Measurements from ENCODE around the gene PHC3. TPM values are rescaled to one million over a fixed set of nuclear protein-coding genes. Genes with fewer than 3 reads are reported as not detected.
"Not testable (repeated sequence)": the region's sequence is repeated elsewhere in the genome, so short reads cannot be mapped to it uniquely, and the experiment has no call there.

Gene PHC3
- 100 to 1,000 TPM in 1 of 6 donors, 10 to 100 TPM in 5; 17.8 to 113 (median 60.1) TPM for polyA plus RNA-seq (ENCODE audit: low read depth in 6 of 6)

GRCh38 chr3:170180908-170181885, at the start of gene PHC3:
Gene PHC3, minus strand, starts transcription at chr3:170181733. Its CDS starts 18 bp downstream, at chr3:170181715.
- H3K27ac Mint-ChIP-seq, result peak within 1 kb of the TSS; percentile 98 to 100 (median 99)
- H3K9me3 Mint-ChIP-seq, result no peaks in the 10 kb centered on the region
- no peaks in the 10 kb centered on the region for H3K27me3 Mint-ChIP-seq
- H3K36me3 Mint-ChIP-seq, result peaks cover 0 to 8% of the 10 kb centered on the region in 2 donors
- H3K4me3 Mint-ChIP-seq, result peak within 1 kb of the TSS; percentile 90 to 100 (median 99)
- ATAC-seq (ENCODE audit: low read depth in 2 of 2) (peak; percentile 78 to 84), DNase-seq (peak; percentile 91)
- peaks cover 21 to 32% (median 22%) of the 10 kb centered on the region in 3 donors for H3K4me1 Mint-ChIP-seq

- Mint-ChIP-seq H3K9me3 (no peaks in the 10 kb centered on the region), H3K27ac (no peak overlapping the region), H3K36me3 (no peaks in the 10 kb centered on the region)
These were observed 46.7 kb upstream of the PHC3 start for GRCh38 chr3:170228093-170228766.

GRCh38 chr3:170226426-170226960, 45.0 kb upstream of the PHC3 start:
- H3K4me3 Mint-ChIP-seq, result no peak overlapping the region

More at GRCh38 chr3:170228093-170228766, 46.7 kb upstream of the PHC3 start:
- no peak for DNase-seq
- Mint-ChIP-seq H3K4me1 (peaks cover 2 to 14% (median 14%) of the 10 kb centered on the region in 3 donors), H3K4me3 (no peak overlapping the region), H3K27me3 (no peaks in the 10 kb centered on the region)
- ATAC-seq (ENCODE audit: low read depth in 2 of 2), result no peak

GRCh38 chr3:170225166-170225565, 43.6 kb upstream of the PHC3 start:
- Mint-ChIP-seq H3K27me3 (no peaks in the 10 kb centered on the region), H3K4me3 (peak overlapping the region in 1 of 8 donors; percentile 71), H3K9me3 (no peaks in the 10 kb centered on the region), H3K27ac (no peak overlapping the region), H3K4me1 (peaks cover 5 to 14% (median 14%) of the 10 kb centered on the region in 3 donors), H3K36me3 (no peaks in the 10 kb centered on the region)
- ATAC-seq (ENCODE audit: low read depth in 2 of 2), result no peak
- no peak for DNase-seq

More at GRCh38 chr3:170226426-170226960, 45.0 kb upstream of the PHC3 start:
- Mint-ChIP-seq H3K9me3 (no peaks in the 10 kb centered on the region), H3K27me3 (no peaks in the 10 kb centered on the region), H3K27ac (no peak overlapping the region), H3K36me3 (no peaks in the 10 kb centered on the region), H3K4me1 (peaks cover 5 to 14% (median 14%) of the 10 kb centered on the region in 3 donors)
- DNase-seq (no peak), ATAC-seq (ENCODE audit: low read depth in 2 of 2) (no peak)

- no peaks in the 10 kb centered on the region for H3K36me3 Mint-ChIP-seq
- peak overlapping the region in 3 of 6 donors; percentile 4 to 77 (median 48) for H3K27ac Mint-ChIP-seq
- peak; percentile 6 for DNase-seq
These were observed 41.4 kb upstream of the PHC3 start for GRCh38 chr3:170222647-170223541.

GRCh38 chr3:170221924-170222646, 40.6 kb upstream of the PHC3 start, which contains the start of gene PRKCI:
Gene PRKCI, plus strand, starts transcription at chr3:170222424. Its CDS starts 246 bp downstream, at chr3:170222670.
- DNase-seq, result peak; percentile 52
- Mint-ChIP-seq H3K27me3 (no peaks in the 10 kb centered on the region), H3K4me1 (peaks cover 5 to 14% (median 14%) of the 10 kb centered on the region in 3 donors), H3K4me3 (peak within 1 kb of the TSS; percentile 84 to 97 (median 95)), H3K27ac (peak within 1 kb of the TSS; percentile 4 to 93 (median 62)), H3K36me3 (no peaks in the 10 kb centered on the region), H3K9me3 (no peaks in the 10 kb centered on the region)
- peak; percentile 85 to 90 for ATAC-seq (ENCODE audit: low read depth in 2 of 2)

More at GRCh38 chr3:170222647-170223541, 41.4 kb upstream of the PHC3 start:
- peak; percentile 42 for ATAC-seq (ENCODE audit: low read depth in 2 of 2)
- Mint-ChIP-seq H3K9me3 (no peaks in the 10 kb centered on the region), H3K4me1 (peaks cover 5 to 14% (median 14%) of the 10 kb centered on the region in 3 donors), H3K4me3 (peak overlapping the region; percentile 84 to 97 (median 94)), H3K27me3 (no peaks in the 10 kb centered on the region)

- ATAC-seq (ENCODE audit: low read depth in 2 of 2) (no peak), DNase-seq (no peak)
- H3K9me3 Mint-ChIP-seq, result peaks cover 0 to 4% (median 0%) of the 10 kb centered on the region in 7 donors
- H3K36me3 Mint-ChIP-seq, result no peaks in the 10 kb centered on the region
- peak overlapping the region in 5 of 8 donors; percentile 42 to 93 (median 82) for H3K4me3 Mint-ChIP-seq
- no peak overlapping the region for H3K27ac Mint-ChIP-seq
- no peaks in the 10 kb centered on the region for H3K27me3 Mint-ChIP-seq
- peaks cover 5 to 14% (median 14%) of the 10 kb centered on the region in 3 donors for H3K4me1 Mint-ChIP-seq
These were observed 39.3 kb upstream of the PHC3 start for GRCh38 chr3:170220871-170221270.

GRCh38 chr3:170219850-170220249, 38.3 kb upstream of the PHC3 start:
- ATAC-seq (ENCODE audit: low read depth in 2 of 2), result no peak
- Mint-ChIP-seq H3K9me3 (peaks cover 0 to 4% (median 0%) of the 10 kb centered on the region in 7 donors), H3K4me3 (peak overlapping the region in 2 of 8 donors; percentile 49 to 84), H3K4me1 (peaks cover 5 to 14% (median 14%) of the 10 kb centered on the region in 3 donors), H3K36me3 (no peaks in the 10 kb centered on the region), H3K27ac (no peak overlapping the region), H3K27me3 (no peaks in the 10 kb centered on the region)
- DNase-seq, result no peak

- Mint-ChIP-seq H3K27me3 (peaks cover 4 to 12% (median 10%) of the 10 kb centered on the region in 3 donors), H3K36me3 (no peaks in the 10 kb centered on the region), H3K4me1 (no peaks in the 10 kb centered on the region), H3K9me3 (peaks cover 0 to 6% (median 4%) of the 10 kb centered on the region in 7 donors), H3K27ac (no peak overlapping the region), H3K4me3 (no peak overlapping the region)
- no peak for DNase-seq
- no peak for ATAC-seq (ENCODE audit: low read depth in 2 of 2)
These were observed 30.1 kb upstream of the PHC3 start for GRCh38 chr3:170211668-170212067.

- no peak for DNase-seq
- peaks cover 14 to 25% (median 18%) of the 10 kb centered on the region in 3 donors for H3K27me3 Mint-ChIP-seq
- no peaks in the 10 kb centered on the region for H3K36me3 Mint-ChIP-seq
- no peak for ATAC-seq (ENCODE audit: low read depth in 2 of 2)
- H3K27ac Mint-ChIP-seq, result no peak overlapping the region
- peaks cover 0 to 6% (median 4%) of the 10 kb centered on the region in 7 donors for H3K9me3 Mint-ChIP-seq
- peaks cover 0 to 3% (median 0%) of the 10 kb centered on the region in 3 donors for H3K4me1 Mint-ChIP-seq
- H3K4me3 Mint-ChIP-seq, result no peak overlapping the region
These were observed 26.2 kb upstream of the PHC3 start for GRCh38 chr3:170207717-170208116.

GRCh38 chr3:170206164-170206762, 24.7 kb upstream of the PHC3 start:
- not testable (repeated sequence) for H3K27ac Mint-ChIP-seq; H3K4me1 Mint-ChIP-seq; ATAC-seq (ENCODE audit: low read depth in 2 of 2); H3K9me3 Mint-ChIP-seq; DNase-seq; H3K36me3 Mint-ChIP-seq
- Mint-ChIP-seq H3K27me3 (peaks cover 14 to 25% (median 14%) of the 10 kb centered on the region in 3 donors), H3K4me3 (peak overlapping the region in 1 of 8 donors; percentile 2)

All from naive B cell (primary cell).